Ishikawa (cell line): ENCODE measurements around the gene SLC35E1.

Experiments
- CEBPB ChIP-seq: IDR thresholded peaks from 2 replicates; pipeline ENCODE4 v1.6.1; 2012
- EGR1 ChIP-seq: IDR thresholded peaks from 2 replicates; pipeline ENCODE4 v1.6.1; 2012
- EP300 ChIP-seq: IDR thresholded peaks from 2 replicates; pipeline ENCODE4 v1.6.1; 2012; ENCODE audit warnings: borderline replicate concordance
- FOXM1 ChIP-seq: IDR thresholded peaks from 2 replicates; pipeline ENCODE4 v1.6.1; 2012; ENCODE audit warnings: low read depth, borderline replicate concordance
- MAX ChIP-seq: IDR thresholded peaks from 2 replicates; pipeline ENCODE4 v1.6.1; 2012
- RAD21 ChIP-seq: IDR thresholded peaks from 2 replicates; pipeline ENCODE4 v1.6.1; 2012; ENCODE audit warnings: low read depth
- TAF1 ChIP-seq: IDR thresholded peaks from 2 replicates; pipeline ENCODE4 v1.6.1; 2012; ENCODE audit warnings: low read depth, mild to moderate bottlenecking
- TEAD4 ChIP-seq: IDR thresholded peaks from 2 replicates; pipeline ENCODE4 v1.6.1; 2012
- USF1 ChIP-seq: IDR thresholded peaks from 2 replicates; pipeline ENCODE4 v1.6.1; 2012
- YY1 ChIP-seq: IDR thresholded peaks from 2 replicates; pipeline ENCODE4 v1.6.1; 2012; ENCODE audit warnings: low read depth
- ZBTB7A ChIP-seq: IDR thresholded peaks from 2 replicates; pipeline ENCODE4 v1.6.1; 2012; ENCODE audit warnings: low read depth
- TF ChIP-seq, protein P1 (sequence below): IDR thresholded peaks from 2 replicates; pipeline ENCODE4 v1.6.1; 2012; ENCODE audit warnings: low read depth, mild to moderate bottlenecking

GRCh38 chr19:16594131-16594586 is 21.9 kb upstream of the SLC35E1 start:
- no peak for TF ChIP-seq FOXM1
- no peak for TF ChIP-seq CEBPB
- no peak for TF ChIP-seq MAX
- TF ChIP-seq TEAD4, result no peak
- no peak for TF ChIP-seq EP300
- TF ChIP-seq, protein P1, sequence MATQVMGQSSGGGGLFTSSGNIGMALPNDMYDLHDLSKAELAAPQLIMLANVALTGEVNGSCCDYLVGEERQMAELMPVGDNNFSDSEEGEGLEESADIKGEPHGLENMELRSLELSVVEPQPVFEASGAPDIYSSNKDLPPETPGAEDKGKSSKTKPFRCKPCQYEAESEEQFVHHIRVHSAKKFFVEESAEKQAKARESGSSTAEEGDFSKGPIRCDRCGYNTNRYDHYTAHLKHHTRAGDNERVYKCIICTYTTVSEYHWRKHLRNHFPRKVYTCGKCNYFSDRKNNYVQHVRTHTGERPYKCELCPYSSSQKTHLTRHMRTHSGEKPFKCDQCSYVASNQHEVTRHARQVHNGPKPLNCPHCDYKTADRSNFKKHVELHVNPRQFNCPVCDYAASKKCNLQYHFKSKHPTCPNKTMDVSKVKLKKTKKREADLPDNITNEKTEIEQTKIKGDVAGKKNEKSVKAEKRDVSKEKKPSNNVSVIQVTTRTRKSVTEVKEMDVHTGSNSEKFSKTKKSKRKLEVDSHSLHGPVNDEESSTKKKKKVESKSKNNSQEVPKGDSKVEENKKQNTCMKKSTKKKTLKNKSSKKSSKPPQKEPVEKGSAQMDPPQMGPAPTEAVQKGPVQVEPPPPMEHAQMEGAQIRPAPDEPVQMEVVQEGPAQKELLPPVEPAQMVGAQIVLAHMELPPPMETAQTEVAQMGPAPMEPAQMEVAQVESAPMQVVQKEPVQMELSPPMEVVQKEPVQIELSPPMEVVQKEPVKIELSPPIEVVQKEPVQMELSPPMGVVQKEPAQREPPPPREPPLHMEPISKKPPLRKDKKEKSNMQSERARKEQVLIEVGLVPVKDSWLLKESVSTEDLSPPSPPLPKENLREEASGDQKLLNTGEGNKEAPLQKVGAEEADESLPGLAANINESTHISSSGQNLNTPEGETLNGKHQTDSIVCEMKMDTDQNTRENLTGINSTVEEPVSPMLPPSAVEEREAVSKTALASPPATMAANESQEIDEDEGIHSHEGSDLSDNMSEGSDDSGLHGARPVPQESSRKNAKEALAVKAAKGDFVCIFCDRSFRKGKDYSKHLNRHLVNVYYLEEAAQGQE, result no peak
- no peak for TF ChIP-seq USF1
- TF ChIP-seq RAD21, result no peak
- no peak for TF ChIP-seq TAF1
- no peak for TF ChIP-seq EGR1
- TF ChIP-seq YY1, result no peak
- TF ChIP-seq ZBTB7A, result no peak
